ENCODE results near the gene GNLY. TPM values are rescaled to one million over a fixed set of nuclear protein-coding genes. Genes with fewer than 3 reads are reported as not detected.

GNLY gene
- total and polyA plus RNA-seq, 8 donors: 0.28 to 1.3 (median 0.76) TPM; not detected in 3

GRCh38 chr2:85746321-85747004 is 52.3 kb downstream of the GNLY start:
- FAIRE-seq (no peak), DNase-seq (no peak), ATAC-seq (no peak)
- no peaks in the 10 kb centered on the region for H3K27me3 ChIP-seq
- no peak overlapping the region for H3K27ac ChIP-seq
- intact Hi-C loops (cut with DNase I): loop anchor here in 1 of 3 donors (5.0 kb wide), 1 partner anchor 66 kb away; no protein-coding TSS in a partner anchor
- TF ChIP-seq, protein P1, sequence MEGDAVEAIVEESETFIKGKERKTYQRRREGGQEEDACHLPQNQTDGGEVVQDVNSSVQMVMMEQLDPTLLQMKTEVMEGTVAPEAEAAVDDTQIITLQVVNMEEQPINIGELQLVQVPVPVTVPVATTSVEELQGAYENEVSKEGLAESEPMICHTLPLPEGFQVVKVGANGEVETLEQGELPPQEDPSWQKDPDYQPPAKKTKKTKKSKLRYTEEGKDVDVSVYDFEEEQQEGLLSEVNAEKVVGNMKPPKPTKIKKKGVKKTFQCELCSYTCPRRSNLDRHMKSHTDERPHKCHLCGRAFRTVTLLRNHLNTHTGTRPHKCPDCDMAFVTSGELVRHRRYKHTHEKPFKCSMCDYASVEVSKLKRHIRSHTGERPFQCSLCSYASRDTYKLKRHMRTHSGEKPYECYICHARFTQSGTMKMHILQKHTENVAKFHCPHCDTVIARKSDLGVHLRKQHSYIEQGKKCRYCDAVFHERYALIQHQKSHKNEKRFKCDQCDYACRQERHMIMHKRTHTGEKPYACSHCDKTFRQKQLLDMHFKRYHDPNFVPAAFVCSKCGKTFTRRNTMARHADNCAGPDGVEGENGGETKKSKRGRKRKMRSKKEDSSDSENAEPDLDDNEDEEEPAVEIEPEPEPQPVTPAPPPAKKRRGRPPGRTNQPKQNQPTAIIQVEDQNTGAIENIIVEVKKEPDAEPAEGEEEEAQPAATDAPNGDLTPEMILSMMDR (IDR thresholded peaks at IDR 0.05): no peak
- no peak overlapping the region for H3K4me3 ChIP-seq
- WGBS, 2 donors: 71 to 86% methylated on average over 8 of the region's 8 CpGs
- no peaks in the 10 kb centered on the region for H3K36me3 ChIP-seq
- no peaks in the 10 kb centered on the region for H3K9me3 ChIP-seq
- H3K4me1 ChIP-seq: peaks cover 15 to 33% (median 16%) of the 10 kb centered on the region in 3 donors

DNA sequence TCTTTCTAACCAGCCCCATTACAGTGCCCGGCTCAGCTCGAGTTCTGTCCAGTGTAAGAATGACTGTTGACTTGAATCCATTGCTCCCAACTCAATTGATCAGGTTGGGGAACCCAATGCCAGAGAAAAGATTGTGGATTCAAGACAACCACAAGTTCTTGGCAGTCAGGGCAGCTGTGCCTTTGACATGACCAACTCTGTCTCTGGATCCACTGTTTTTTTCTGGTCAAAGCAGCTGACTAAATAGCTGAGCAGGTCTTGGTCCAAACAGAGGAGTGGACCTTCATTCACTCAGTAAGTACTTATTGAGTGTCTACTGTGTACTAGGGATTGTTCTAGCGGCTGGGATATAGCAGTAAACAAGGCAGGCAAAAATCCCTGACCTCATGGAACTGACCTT is 53.3 kb downstream of the GNLY start:
- H3K9me3 ChIP-seq: no peaks in the 10 kb centered on the region
- no peaks in the 10 kb centered on the region for H3K27me3 ChIP-seq
- intact Hi-C loops (cut with DNase I): loop anchor here in 1 of 3 donors (5.0 kb wide), 1 partner anchor 65 kb away; no protein-coding TSS in a partner anchor
- H3K27ac ChIP-seq: no peak overlapping the region
- FAIRE-seq: no peak
- peaks cover 7 to 24% (median 8%) of the 10 kb centered on the region in 3 donors for H3K4me1 ChIP-seq
- no peak overlapping the region for H3K4me3 ChIP-seq
- DNase-seq: no peak
- ATAC-seq: no peak
- TF ChIP-seq, protein P1 (IDR thresholded peaks at IDR 0.05): no peak
- H3K36me3 ChIP-seq: no peaks in the 10 kb centered on the region
- 76 to 88% methylated on average over 3 of the region's 3 CpGs for WGBS, 2 donors

- Histone ChIP-seq H3K36me3 (no peaks in the 10 kb centered on the region), H3K4me1 (peaks cover 2 to 18% (median 3%) of the 10 kb centered on the region in 3 donors), H3K27me3 (no peaks in the 10 kb centered on the region), H3K9me3 (no peaks in the 10 kb centered on the region), H3K27ac (no peak overlapping the region), H3K4me3 (no peak overlapping the region)
- TF ChIP-seq, protein P1 (IDR thresholded peaks at IDR 0.05): no peak
- intact Hi-C loops (cut with DNase I): loop anchor here in 1 of 3 donors (5.0 kb wide), 1 partner anchor 64 kb away; no protein-coding TSS in a partner anchor
- DNase-seq (no peak), FAIRE-seq (no peak), ATAC-seq (no peak)
- 86 to 92% methylated on average over 9 of the region's 9 CpGs for WGBS, 2 donors
Measured at GRCh38 chr2:85748039-85748734, 54.0 kb downstream of the GNLY start.

Other genes starting within 250 kb of the GNLY start
- 100 to 1,000 TPM; 127 to 447 (median 246) TPM for gene MAT2A, start 155.2 kb upstream of the GNLY start, total RNA-seq
- gene MAT2A, start 155.2 kb upstream of the GNLY start, polyA plus RNA-seq: 100 to 1,000 TPM; 141 to 246 TPM
- gene GGCX, start 132.9 kb upstream of the GNLY start, total RNA-seq: 10 to 100 TPM; 21.7 to 43.4 (median 31.0) TPM
- gene GGCX, start 132.9 kb upstream of the GNLY start, polyA plus RNA-seq: 10 to 100 TPM; 15.7 to 16.2 TPM
- gene VAMP8, start 116.8 kb upstream of the GNLY start, total RNA-seq: 100 to 1,000 TPM in 1 of 6 donors, 10 to 100 TPM in 5; 57.7 to 109 (median 69.7) TPM
- gene VAMP8, start 116.8 kb upstream of the GNLY start, polyA plus RNA-seq: 100 to 1,000 TPM; 137 to 150 TPM
- 10 to 100 TPM in 3 of 6 donors, 1 to 10 TPM in 3; 8.3 to 14.2 (median 11.1) TPM for gene VAMP5, start 109.9 kb upstream of the GNLY start, total RNA-seq
- 10 to 100 TPM; 27.7 to 29.5 TPM for gene VAMP5, start 109.9 kb upstream of the GNLY start, polyA plus RNA-seq
- 10 to 100 TPM; 53.5 to 94.1 (median 60.2) TPM for gene RNF181, start 98.6 kb upstream of the GNLY start, total RNA-seq
- 100 to 1,000 TPM in 1 of 2 donors, 10 to 100 TPM in 1; 92.6 to 104 TPM for gene RNF181, start 98.6 kb upstream of the GNLY start, polyA plus RNA-seq
- 10 to 100 TPM; 14.8 to 20.8 (median 17.6) TPM for gene TMEM150A, start 91.7 kb upstream of the GNLY start, total RNA-seq
- 10 to 100 TPM; 36.8 to 47.6 TPM for gene TMEM150A, start 91.7 kb upstream of the GNLY start, polyA plus RNA-seq
- gene C2orf68, start 82.3 kb upstream of the GNLY start, total RNA-seq: 10 to 100 TPM; 12.3 to 27.0 (median 14.0) TPM
- 10 to 100 TPM; 18.8 to 33.1 TPM for gene C2orf68, start 82.3 kb upstream of the GNLY start, polyA plus RNA-seq
- 10 to 100 TPM; 14.5 to 22.6 (median 16.5) TPM for gene USP39, start 78.2 kb upstream of the GNLY start, total RNA-seq
- gene USP39, start 78.2 kb upstream of the GNLY start, polyA plus RNA-seq: 10 to 100 TPM; 18.7 to 20.4 TPM
- 10 to 100 TPM in 1 of 6 donors, under 1 TPM in 1, not detected in 4; 0.14 to 21.6 TPM for gene SFTPB, start 26.2 kb upstream of the GNLY start, total RNA-seq
- gene SFTPB, start 26.2 kb upstream of the GNLY start, polyA plus RNA-seq: 1 to 10 TPM in 1 of 2 donors, under 1 TPM in 1; 0.95 to 3.1 TPM
- 1 to 10 TPM; 1.7 to 4.3 (median 3.0) TPM for gene ATOH8, start 59.6 kb downstream of the GNLY start, total RNA-seq
- 10 to 100 TPM in 1 of 2 donors, 1 to 10 TPM in 1; 8.9 to 13.9 TPM for gene ATOH8, start 59.6 kb downstream of the GNLY start, polyA plus RNA-seq
- 10 to 100 TPM in 1 of 6 donors, 1 to 10 TPM in 5; 4.4 to 11.4 (median 5.4) TPM for gene ST3GAL5, start 194.6 kb downstream of the GNLY start, total RNA-seq
- 10 to 100 TPM in 1 of 2 donors, 1 to 10 TPM in 1; 9.3 to 14.5 TPM for gene ST3GAL5, start 194.6 kb downstream of the GNLY start, polyA plus RNA-seq